SJSA1 (cell line): ENCODE data around the gene IQCE. TPM values are rescaled to one million over a fixed set of nuclear protein-coding genes. Genes with fewer than 3 reads are reported as not detected.

Experiments used
- DNase-seq, 2 experiments: peaks; one replicate each; pipeline ENCODE4 v3.0.0-alpha.2; 2015 to 2020; ENCODE audit warnings: low spot score in 2 of 2, low read depth in 1 of 2
- H3K27ac ChIP-seq: fragments of 250-450 bp; sonication (Bioruptor Pico); 2 replicates; pipeline ENCODE4 v1.5.1; 2020; ENCODE audit warnings: mild to moderate bottlenecking, moderate library complexity
- H3K27me3 ChIP-seq: fragments of 250-450 bp; sonication (Bioruptor Pico); replicated peaks from 2 replicates; pipeline ENCODE4 v1.5.1; 2020; ENCODE audit warnings: mild to moderate bottlenecking, moderate library complexity
- H3K36me3 ChIP-seq: fragments of 250-450 bp; sonication (Bioruptor Pico); 2 replicates; pipeline ENCODE4 v1.5.1; 2020; ENCODE audit warnings: mild to moderate bottlenecking
- H3K4me1 ChIP-seq: fragments of 250-450 bp; sonication (Bioruptor Pico); replicated peaks from 2 replicates; pipeline ENCODE4 v1.6.1; 2021; ENCODE audit warnings: mild to moderate bottlenecking
- H3K4me3 ChIP-seq: fragments of 250-450 bp; sonication (Bioruptor Pico); 2 replicates; pipeline ENCODE4 v1.5.1; 2020; ENCODE audit warnings: mild to moderate bottlenecking
- H3K9me3 ChIP-seq: fragments of 250-450 bp; sonication (Bioruptor Pico); replicated peaks from 2 replicates; pipeline ENCODE4 v1.5.1; 2020; ENCODE audit warnings: mild to moderate bottlenecking
- total RNA-seq: library from RNA; depleted of rRNA; stranded (reverse); fragments of >200 nt; shearing (Covaris generic); gene quantifications from 2 replicates; pipeline ENCODE4 v1.2.3, GENCODE V29; 2014; rRNA removed

IQCE gene
- total RNA-seq, 1 experiment from 2014 or later: 10.9 TPM

DNA sequence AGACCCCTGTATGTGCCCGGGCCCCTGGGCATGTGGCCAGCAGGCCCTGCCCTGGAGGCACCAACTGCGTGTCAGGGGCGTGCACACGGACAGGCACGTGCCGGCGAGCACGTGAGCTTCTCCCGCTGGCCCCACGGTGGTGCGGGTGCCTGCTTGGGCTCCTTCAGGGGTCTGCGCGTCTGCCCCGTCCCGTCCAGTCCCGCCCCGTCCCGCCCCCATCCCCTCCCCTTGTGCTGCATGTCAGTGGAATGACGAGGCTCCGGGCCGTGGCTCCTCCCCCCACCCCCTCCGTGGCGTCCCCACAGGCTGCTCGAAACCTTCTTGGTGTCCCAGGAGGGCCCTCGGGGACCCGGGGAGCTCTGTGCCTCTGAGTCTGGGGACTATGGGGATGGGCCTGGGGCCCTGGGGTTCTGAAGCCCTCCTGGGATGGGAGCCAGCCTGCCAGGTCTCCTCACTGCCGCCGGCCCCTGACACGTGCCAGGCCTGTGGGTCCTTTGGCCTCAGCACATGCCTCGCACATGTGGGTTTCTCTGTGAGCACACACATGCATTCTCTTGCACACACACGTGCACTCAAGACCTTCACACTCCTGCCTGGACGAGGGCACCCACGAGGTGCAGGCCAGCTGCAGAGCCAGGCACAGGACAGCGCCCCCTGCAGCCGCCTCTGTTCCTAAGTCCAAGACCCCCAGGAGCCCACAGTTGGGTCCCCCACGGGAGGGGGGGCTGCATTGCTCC is 101.7 kb downstream of the IQCE start:
- no peaks in the 10 kb centered on the region for H3K27me3 ChIP-seq
- peaks cover 6% of the 10 kb centered on the region for H3K4me1 ChIP-seq
- H3K27ac ChIP-seq: no peak overlapping the region
- no peaks in the 10 kb centered on the region for H3K9me3 ChIP-seq
- no peak for DNase-seq
- no peak overlapping the region for H3K4me3 ChIP-seq
- peaks cover 71% of the 10 kb centered on the region for H3K36me3 ChIP-seq

DNA sequence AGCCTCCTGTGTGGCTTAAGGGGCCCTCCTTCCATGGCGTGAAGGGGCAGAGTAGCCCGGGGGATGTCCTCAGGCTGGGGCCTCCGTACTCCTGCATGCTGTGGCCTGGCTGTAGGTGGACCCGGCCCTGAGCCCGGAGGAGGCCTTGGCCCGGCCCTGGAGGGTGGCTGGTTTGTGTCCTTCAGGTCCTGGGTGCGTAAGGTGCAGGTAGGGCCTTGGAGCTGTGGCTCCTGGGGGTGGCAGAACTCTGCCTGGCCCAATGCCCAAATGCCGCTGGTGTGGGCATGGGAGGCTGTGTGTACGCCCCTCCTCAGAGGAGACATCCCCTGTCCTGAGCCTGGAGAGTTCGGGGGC is 102.3 kb downstream of the IQCE start:
- Histone ChIP-seq H3K9me3 (no peaks in the 10 kb centered on the region), H3K36me3 (peaks cover 65% of the 10 kb centered on the region), H3K4me1 (peaks cover 7% of the 10 kb centered on the region), H3K27me3 (no peaks in the 10 kb centered on the region), H3K4me3 (no peak overlapping the region), H3K27ac (no peak overlapping the region)
- no peak for DNase-seq

DNA sequence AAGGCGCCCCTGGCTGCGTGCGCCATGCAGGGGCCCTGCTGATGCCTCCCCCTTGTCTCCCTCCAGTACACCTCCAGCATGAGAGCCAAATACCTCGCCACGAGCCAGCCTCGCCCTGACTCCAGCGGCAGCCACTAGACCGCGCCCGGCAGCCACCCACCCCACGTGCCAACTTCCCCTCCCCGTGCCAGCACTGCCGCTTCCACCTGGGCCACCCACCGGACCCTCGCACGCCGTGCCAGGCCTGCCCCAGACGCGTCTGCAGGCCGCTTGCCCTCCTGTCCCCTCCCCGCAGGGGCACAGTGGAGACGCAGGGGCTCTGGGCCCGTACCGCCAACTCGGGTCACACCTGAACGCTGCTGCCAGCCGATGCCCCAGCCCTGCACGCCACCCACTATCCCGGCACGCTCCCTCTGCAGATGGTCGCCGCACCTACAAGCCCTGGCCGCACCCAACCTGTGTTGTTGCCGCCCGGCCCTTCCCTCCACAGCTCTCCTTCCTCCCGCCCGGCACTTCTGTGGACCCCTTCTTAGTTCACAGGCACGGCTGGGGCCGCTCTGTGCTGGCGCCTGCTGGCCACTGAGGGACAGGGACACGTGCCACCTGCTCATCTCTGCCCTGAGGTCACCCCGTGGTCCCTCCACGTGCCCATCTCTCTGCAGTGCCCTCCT is 103.0 kb downstream of the IQCE start:
- H3K27ac ChIP-seq: no peak overlapping the region

DNA sequence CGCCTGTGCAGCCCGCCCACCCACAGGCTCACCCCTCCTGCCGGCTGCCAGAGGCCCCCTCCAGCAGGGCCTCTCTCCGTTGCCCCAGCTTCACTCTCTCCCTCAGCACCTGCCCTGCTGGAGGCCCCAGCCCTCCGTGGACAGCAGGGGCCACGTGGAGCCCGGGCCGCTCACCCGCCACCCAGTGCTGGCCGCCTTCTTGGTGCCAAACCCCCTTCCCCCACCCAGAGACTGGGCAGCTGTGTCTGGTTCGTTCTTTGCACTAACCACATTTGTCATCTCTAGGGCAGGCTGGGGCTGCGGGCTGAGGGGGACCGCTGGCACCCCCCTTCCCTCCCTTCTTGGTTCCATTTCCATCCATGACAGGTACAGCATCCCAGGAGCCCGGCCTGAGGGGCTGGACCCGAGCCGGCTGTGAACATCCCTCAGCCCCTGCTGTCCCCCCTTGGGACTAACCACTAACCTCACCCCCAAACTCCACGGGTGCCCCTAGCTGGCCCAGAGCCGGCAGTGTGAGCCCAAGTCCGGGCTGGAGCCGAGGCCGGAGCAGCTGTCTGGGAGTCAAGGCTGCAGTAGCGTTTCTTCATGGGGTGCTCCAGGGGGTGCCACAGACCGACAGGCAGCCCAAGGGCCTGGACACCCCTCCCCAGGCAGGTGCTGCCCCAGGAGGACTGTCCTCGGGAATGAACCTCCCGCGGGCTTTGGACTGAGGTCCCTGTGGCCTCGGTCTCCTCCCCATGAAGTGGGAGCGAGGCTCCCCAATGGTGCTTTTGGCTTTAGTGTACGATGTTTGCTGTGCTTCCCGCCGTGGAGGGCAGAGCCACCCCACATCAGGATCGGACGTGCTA is 103.7 kb downstream of the IQCE start:
- Histone ChIP-seq H3K4me3 (no peak overlapping the region), H3K36me3 (peaks cover 51% of the 10 kb centered on the region), H3K27ac (no peak overlapping the region), H3K4me1 (peaks cover 7% of the 10 kb centered on the region), H3K27me3 (no peaks in the 10 kb centered on the region), H3K9me3 (no peaks in the 10 kb centered on the region)
- DNase-seq: no peak

More for the DNA sequence above, 103.0 kb downstream of the IQCE start:
- DNase-seq: no peak
- Histone ChIP-seq H3K4me3 (no peak overlapping the region), H3K4me1 (peaks cover 7% of the 10 kb centered on the region), H3K27me3 (no peaks in the 10 kb centered on the region), H3K9me3 (no peaks in the 10 kb centered on the region), H3K36me3 (peaks cover 59% of the 10 kb centered on the region)

DNA sequence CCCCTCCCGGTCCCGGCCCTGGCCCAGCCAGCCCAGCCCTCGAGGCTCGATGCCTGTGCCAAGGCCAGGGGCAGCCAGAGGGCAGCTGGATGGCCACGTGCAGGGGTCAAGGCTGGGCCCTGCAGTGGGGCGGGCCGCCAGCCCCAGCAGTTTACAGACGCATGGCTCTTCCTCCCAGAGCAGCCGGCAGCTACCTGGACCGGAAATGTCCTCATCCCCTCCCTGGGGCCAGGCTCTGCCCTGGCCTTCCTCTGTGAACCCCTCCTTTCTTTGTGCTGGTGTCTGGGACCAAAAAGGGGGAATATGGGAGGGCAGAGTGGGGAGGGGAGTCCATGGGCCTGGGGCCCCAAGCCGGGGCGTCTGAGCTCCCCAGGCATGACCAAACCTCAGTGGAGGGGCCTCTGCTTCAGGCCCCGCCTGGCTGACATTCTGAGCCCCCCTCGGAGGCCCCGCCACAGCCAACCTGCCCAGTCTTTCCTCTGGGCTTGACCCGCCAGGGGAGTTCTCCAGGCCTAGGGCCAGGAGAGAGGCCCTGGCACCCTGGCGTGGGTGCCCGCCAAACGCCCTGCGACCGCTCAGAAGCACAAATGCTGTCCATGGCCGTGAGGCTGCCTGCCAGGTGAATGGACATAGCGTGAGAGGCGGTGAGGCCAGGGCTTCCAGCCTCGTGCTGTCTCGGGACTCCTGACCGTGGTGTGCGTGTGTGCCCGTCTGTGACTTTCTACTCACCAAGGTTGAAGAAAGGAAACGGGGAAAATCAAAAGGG is 104.5 kb downstream of the IQCE start:
- no peak for DNase-seq
- peaks cover 43% of the 10 kb centered on the region for H3K36me3 ChIP-seq
- no peak overlapping the region for H3K4me3 ChIP-seq
- no peak overlapping the region for H3K27ac ChIP-seq
- peaks cover 7% of the 10 kb centered on the region for H3K4me1 ChIP-seq
- no peaks in the 10 kb centered on the region for H3K27me3 ChIP-seq
- no peaks in the 10 kb centered on the region for H3K9me3 ChIP-seq

DNA sequence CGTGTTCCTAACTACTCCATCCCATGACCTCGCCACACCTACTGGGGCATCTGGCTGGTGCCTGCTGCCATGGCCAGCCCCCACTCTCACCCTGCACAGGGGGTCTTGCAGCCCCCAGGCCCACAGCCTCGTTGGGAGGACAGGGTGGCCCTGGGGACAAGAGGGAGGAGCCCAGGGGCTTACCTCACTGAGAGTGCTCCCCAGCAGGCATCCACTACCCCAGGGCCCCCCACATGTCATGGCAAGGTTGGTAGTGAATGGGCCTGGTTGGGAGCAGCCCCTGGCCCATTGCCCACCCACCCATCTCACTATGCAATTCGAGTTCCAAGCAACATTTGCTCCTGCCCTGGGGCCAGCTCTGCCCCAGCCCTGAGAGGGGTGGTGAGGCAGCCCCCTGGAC is 105.2 kb downstream of the IQCE start:
- no peak overlapping the region for H3K4me3 ChIP-seq
- DNase-seq: no peak
- H3K4me1 ChIP-seq: peaks cover 7% of the 10 kb centered on the region
- peaks cover 36% of the 10 kb centered on the region for H3K36me3 ChIP-seq
- no peak overlapping the region for H3K27ac ChIP-seq
- no peaks in the 10 kb centered on the region for H3K9me3 ChIP-seq
- H3K27me3 ChIP-seq: no peaks in the 10 kb centered on the region

Other genes with a start within 250 kb of the IQCE start
- 10.1 and 12.2 TPM in 2 replicates for gene SNX8, start 244.5 kb upstream of the IQCE start, total RNA-seq
- gene EIF3B, start 204.2 kb upstream of the IQCE start, total RNA-seq: 192 and 199 TPM in 2 replicates
- 9.7 and 10.7 TPM in 2 replicates for gene CHST12, start 155.4 kb upstream of the IQCE start, total RNA-seq
- not detected in 2 replicates for gene GRIFIN, start 82.6 kb upstream of the IQCE start, total RNA-seq
- gene LFNG, start 39.2 kb upstream of the IQCE start, total RNA-seq: 0.97 and 2.4 TPM in 2 replicates
- 33.3 and 49.2 TPM in 2 replicates for gene BRAT1, start 3.5 kb upstream of the IQCE start, total RNA-seq
- 24.3 and 25.2 TPM in 2 replicates for gene TTYH3, start 73.0 kb downstream of the IQCE start, total RNA-seq
- 1.3 TPM in 1 of 2 replicates, not detected in the other for gene AMZ1, start 129.2 kb downstream of the IQCE start, total RNA-seq